K562 (cell line): ENCODE measurements around the gene AHCYL2. TPM values are rescaled to one million over a fixed set of nuclear protein-coding genes. Genes with fewer than 3 reads are reported as not detected.
A peak's percentile ranks its signal among the peaks of the same experiment; 100 is the strongest.

Experiments used
- ATAC-seq: fragments of 200-7000 bp; cut with Tn5 transposase; 3 replicates; pipeline ENCODE4 v1.9.1; 2020; ENCODE audit warnings: moderate library complexity
- BruUV-seq: library from RNA; stranded (reverse); fragments of 400-500 nt; replicated peaks from 2 replicates; lab custom pipeline; 2021; lab: Mats Ljungman, UMichigan
- CTCF ChIA-PET: fragments of 300-600 bp; formaldehyde crosslinking; extraction: SDS; loops from one replicate; lab custom pipeline; 2021; ENCODE audit warnings: low intra/inter-chr PET ratio; lab: Yijun Ruan, JAX
- POLR2A ChIA-PET: fragments of 300-600, 350-650 bp; sonication (Branson Sonifier 250); formaldehyde crosslinking; extraction: SDS; loops from one replicate; lab custom pipeline; 2021; ENCODE audit warnings: antibody characterized with exemption, inconsistent platforms; lab: Yijun Ruan, JAX
- DNase-seq, 4 experiments: peaks; one replicate each; pipeline versions ENCODE4 v3.0.0 to v3.0.0-alpha.2; 2011 to 2018; ENCODE audit warnings: low spot score in 3 of 4, mixed read lengths in 3 of 4; ENCODE audit errors: extremely low read depth in 1 of 4
- FAIRE-seq: peaks from 2 replicates; lab custom pipeline; 2011; peaks lifted over from hg19 to GRCh38; lab: Jason Lieb, UNC
- H2AFZ ChIP-seq: 2 replicates; pipeline ENCODE4 v1.6.0; 2011; ENCODE audit warnings: low read depth, low read length, control low read depth, inconsistent platforms
- H3K27ac ChIP-seq: fragments of 200-600 bp; 3 replicates; pipeline ENCODE4 v1.8.0; 2011; ENCODE audit warnings: low read depth, mild to moderate bottlenecking, control low read depth, inconsistent platforms, low read length, moderate library complexity, mixed read lengths; ENCODE audit errors: extremely low read depth
- H3K27me3 ChIP-seq, 2 experiments: fragments of 300-600 bp in 1 of 2; 2 replicates in 1 of 2; 3 replicates in 1 of 2; pipeline versions ENCODE4 v1.6.0 to v1.8.0; 2011; ENCODE audit warnings: inconsistent platforms in 2 of 2, low read length in 2 of 2, mild to moderate bottlenecking in 1 of 2, mixed read lengths in 1 of 2, moderate library complexity in 1 of 2; ENCODE audit not compliant: control insufficient read depth in 2 of 2, insufficient read depth in 2 of 2
- H3K36me3 ChIP-seq: fragments of 300-600 bp; 3 replicates; pipeline ENCODE4 v1.8.0; 2011; ENCODE audit warnings: mild to moderate bottlenecking, low read length, inconsistent platforms; ENCODE audit not compliant: control insufficient read depth, insufficient read depth
- H3K4me1 ChIP-seq, 2 experiments: fragments of 200-600 bp in 1 of 2; replicated peaks in 1 of 2; 2 replicates in 1 of 2; 3 replicates in 1 of 2; pipeline versions ENCODE4 v1.5.1 to v1.8.0; 2011; ENCODE audit warnings: inconsistent platforms in 2 of 2, low read length in 2 of 2, mild to moderate bottlenecking in 1 of 2, mixed read lengths in 1 of 2, moderate library complexity in 1 of 2; ENCODE audit not compliant: control insufficient read depth in 2 of 2, insufficient read depth in 2 of 2
- H3K4me2 ChIP-seq: 2 replicates; pipeline ENCODE4 v1.6.1; 2011; ENCODE audit warnings: low read length, control low read depth, inconsistent platforms, mixed read lengths; ENCODE audit not compliant: insufficient read depth
- H3K4me3 ChIP-seq: fragments of 200-600 bp; sonication (generic), shearing (Covaris generic); 2 replicates; pipeline ENCODE4 v1.5.1; 2016; ENCODE audit warnings: control low read depth, inconsistent platforms
- H3K79me2 ChIP-seq: fragments of 200-600 bp; 3 replicates; pipeline ENCODE4 v1.8.0; 2011; ENCODE audit warnings: low read length, inconsistent platforms; ENCODE audit not compliant: control insufficient read depth, insufficient read depth
- H3K9ac ChIP-seq, 2 experiments: 2 replicates each; pipeline versions ENCODE4 v1.6.0 to v1.6.1; 2011; ENCODE audit warnings: low read depth in 2 of 2, low read length in 2 of 2, control low read depth in 1 of 2, inconsistent platforms in 1 of 2, mild to moderate bottlenecking in 1 of 2, mixed read lengths in 1 of 2; ENCODE audit not compliant: insufficient read depth in 1 of 2
- H3K9me1 ChIP-seq: one replicate; pipeline ENCODE4 v1.6.0; 2011; ENCODE audit warnings: inconsistent platforms, mild to moderate bottlenecking, low read length, moderate library complexity; ENCODE audit not compliant: control insufficient read depth, insufficient read depth
- H3K9me3 ChIP-seq: replicated peaks from 2 replicates; pipeline ENCODE4 v1.5.1; 2011; ENCODE audit warnings: low read depth, low read length, inconsistent platforms; ENCODE audit not compliant: control insufficient read depth, insufficient read depth
- H4K20me1 ChIP-seq: replicated peaks from 2 replicates; pipeline ENCODE4 v1.6.1; 2011; ENCODE audit warnings: low read length, inconsistent platforms, mixed read lengths; ENCODE audit not compliant: control insufficient read depth, insufficient read depth
- CBX3 ChIP-seq, 2 experiments: IDR thresholded peaks; 1 replicate in 1 of 2; 2 replicates in 1 of 2; pipeline ENCODE4 v1.6.1; 2012; ENCODE audit warnings: inconsistent platforms in 2 of 2, low read length in 2 of 2, borderline replicate concordance in 1 of 2, control low read depth in 1 of 2
- CEBPG ChIP-seq, 3 experiments: fragments of 200-800 bp in 1 of 3; sonication (Bioruptor generic) in 1 of 3; sonication (generic) in 1 of 3; formaldehyde crosslinking in 1 of 3; IDR thresholded peaks in 2 of 3; conservative IDR thresholded peaks in 1 of 3; 2 replicates each; pipeline versions ENCODE4 v1.6.1 to v1.8.0; 2016 to 2022; ENCODE audit warnings: missing compliant biosample characterization in 2 of 3, missing genetic modification characterization in 2 of 3, mild to moderate bottlenecking in 1 of 3, missing genetic modification reagents in 1 of 3
- FOXJ2 ChIP-seq: fragments of 200-800 bp; sonication (Bioruptor generic); IDR thresholded peaks from 2 replicates; pipeline ENCODE4 v1.6.1; 2016; ENCODE audit warnings: missing genetic modification characterization, missing compliant biosample characterization
- PHF8 ChIP-seq: fragments of 200-600 bp; sonication (generic); IDR thresholded peaks from 2 replicates; pipeline ENCODE4 v1.6.1; 2012; ENCODE audit warnings: mixed run types, mild to moderate bottlenecking, inconsistent platforms, low read length, moderate library complexity, borderline replicate concordance
- SOX6 ChIP-seq: fragments of 450-650 bp; IDR thresholded peaks from 2 replicates; pipeline ENCODE4 v1.6.1; 2014; ENCODE audit warnings: mild to moderate bottlenecking
- ZNF263 ChIP-seq: sonication (generic); formaldehyde crosslinking; IDR thresholded peaks from 2 replicates; pipeline ENCODE4 v1.8.0; 2022; ENCODE audit warnings: mild to moderate bottlenecking, missing genetic modification reagents, borderline replicate concordance
- WGBS: fragments of 100-300 bp; shearing (Covaris generic); methylation state at CpG from one replicate; pipeline ENCODE4 v1.1.6; 2016; ENCODE audit warnings: low coverage, mixed read lengths; ENCODE audit not compliant: insufficient coverage; ENCODE audit errors: missing lambda C conversion rate; 5-methylcytosine and 5-hydroxymethylcytosine counted together
- in situ Hi-C: fragments of 300-500 bp; cut with MboI; formaldehyde crosslinking; loops from 4 replicates; pipeline ENCODE4 v1.15.0; 2018; ENCODE audit warnings: inconsistent platforms, mixed read lengths
- intact Hi-C: fragments of 100-400 bp; cut with micrococcal nuclease; formaldehyde crosslinking; loops from 2 replicates; pipeline ENCODE4 v1.14.2; 2022
- polyA plus RNA-seq, 8 experiments: library from polyadenylated mRNA; depleted of rRNA in 4 of 8; stranded (reverse) in 5 of 8; unstranded in 3 of 8; fragments of >200 nt; fragmentation: Nextera tagmentation in 2 of 8; fragmentation: Illumina TruSeq in 1 of 8; extraction: Ambion mirVana in 2 of 8; extraction: Trizol in 1 of 8; gene quantifications; 2 replicates each; pipeline versions ENCODE4 v1.2.1 to v1.2.3, GENCODE V29; 2011 to 2014; ENCODE audit warnings: inconsistent platforms in 1 of 8, missing spikeins in 1 of 8
- total RNA-seq, 7 experiments: library from RNA; depleted of rRNA in 6 of 7; stranded (reverse); fragments of >200 nt in 6 of 7; fragmentation: Illumina TruSeq in 2 of 7; extraction: Trizol in 2 of 7; gene quantifications; 2 replicates each; pipeline versions ENCODE4 v1.2.1 to v1.2.3, GENCODE V29; 2011 to 2021; ENCODE audit warnings: low replicate concordance in 1 of 7
- TF ChIP-seq, protein P1 (sequence below): sonication (generic); formaldehyde crosslinking; IDR thresholded peaks from 2 replicates; pipeline ENCODE4 v1.8.1; 2023; ENCODE audit warnings: mild to moderate bottlenecking, missing genetic modification reagents
- TF ChIP-seq, protein P2 (sequence below): fragments of 250-450 bp; sonication (Bioruptor Pico); IDR thresholded peaks from 2 replicates; pipeline ENCODE4 v1.4.0; 2020

Gene AHCYL2
- total and polyA plus RNA-seq, 9 of the 15 experiments (the other 6 are each of a cell fraction or from before 2014, with no cell fraction given), result 0.93 to 10.5 (median 5.2) TPM

DNA sequence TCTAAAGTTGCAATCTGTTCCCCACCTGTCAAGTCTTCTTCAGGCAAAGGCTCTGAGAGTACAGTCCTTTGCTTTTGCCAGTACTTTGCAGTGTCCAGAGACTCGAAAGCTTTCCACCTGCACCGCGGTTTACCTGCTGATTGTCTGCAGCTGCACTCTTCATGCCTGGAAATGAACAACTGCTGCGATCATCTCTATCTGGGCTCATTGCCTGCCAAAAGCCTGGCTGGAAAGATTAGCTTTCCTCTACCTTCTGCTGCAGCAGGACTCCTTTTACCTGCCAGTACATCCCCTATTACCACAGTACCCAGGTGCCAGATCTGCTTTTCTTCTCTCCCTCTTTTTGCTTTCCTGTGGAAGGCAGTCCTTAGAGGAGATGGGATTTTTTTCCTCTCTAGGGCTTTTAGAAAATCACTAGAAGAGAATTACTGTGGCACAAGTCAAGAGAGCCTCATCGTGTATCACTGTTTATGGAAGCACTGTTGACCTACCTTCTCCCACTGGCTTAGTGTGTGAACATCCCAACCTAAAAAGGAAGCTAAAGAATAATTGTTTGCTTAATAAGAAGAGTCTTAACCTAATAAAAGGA, 211.6 kb downstream of the AHCYL2 start:
- H3K9me3 ChIP-seq, result no peaks in the 10 kb centered on the region
- ChIA-PET POLR2A (interaction anchor here (0.6 to 4.8 kb wide), 6 partner anchors 9 to 683 kb away, joined by 3 to 44 read pairs (median 4); no protein-coding TSS in a partner anchor), CTCF (no interaction called here)
- peak overlapping the region; percentile 43; the same call in 1 of the 3 replicates for H3K27ac ChIP-seq
- 3% methylated on average over 5 of the region's 5 CpGs for WGBS
- no peak overlapping the region for H2AFZ ChIP-seq
- no peaks in the 10 kb centered on the region for H4K20me1 ChIP-seq
- BruUV-seq, result no TSS peak
- H3K4me1 ChIP-seq, result peaks cover 44 to 69% of the 10 kb centered on the region in 2 experiments
- H3K27me3 ChIP-seq, result no peaks in the 10 kb centered on the region
- peaks cover 37% of the 10 kb centered on the region for H3K36me3 ChIP-seq
- ATAC-seq (peak; percentile 5), DNase-seq (peak in 2 of 4 experiments; percentile 56 to 77), FAIRE-seq (peak; percentile 52)
- intact Hi-C loops (loop anchor here (5.0 kb wide), 1 partner anchor 521 kb away; no protein-coding TSS in a partner anchor), in situ Hi-C loops (no loop called here)
- H3K9ac ChIP-seq, result peak overlapping the region; percentile 23 to 53; a peak in 2 of 4 replicates
- no peaks in the 10 kb centered on the region for H3K9me1 ChIP-seq
- H3K79me2 ChIP-seq, result peaks cover 64% of the 10 kb centered on the region
- peak overlapping the region; percentile 86 for H3K4me2 ChIP-seq
- H3K4me3 ChIP-seq, result peak overlapping the region; percentile 60
- TF ChIP-seq, protein P1, sequence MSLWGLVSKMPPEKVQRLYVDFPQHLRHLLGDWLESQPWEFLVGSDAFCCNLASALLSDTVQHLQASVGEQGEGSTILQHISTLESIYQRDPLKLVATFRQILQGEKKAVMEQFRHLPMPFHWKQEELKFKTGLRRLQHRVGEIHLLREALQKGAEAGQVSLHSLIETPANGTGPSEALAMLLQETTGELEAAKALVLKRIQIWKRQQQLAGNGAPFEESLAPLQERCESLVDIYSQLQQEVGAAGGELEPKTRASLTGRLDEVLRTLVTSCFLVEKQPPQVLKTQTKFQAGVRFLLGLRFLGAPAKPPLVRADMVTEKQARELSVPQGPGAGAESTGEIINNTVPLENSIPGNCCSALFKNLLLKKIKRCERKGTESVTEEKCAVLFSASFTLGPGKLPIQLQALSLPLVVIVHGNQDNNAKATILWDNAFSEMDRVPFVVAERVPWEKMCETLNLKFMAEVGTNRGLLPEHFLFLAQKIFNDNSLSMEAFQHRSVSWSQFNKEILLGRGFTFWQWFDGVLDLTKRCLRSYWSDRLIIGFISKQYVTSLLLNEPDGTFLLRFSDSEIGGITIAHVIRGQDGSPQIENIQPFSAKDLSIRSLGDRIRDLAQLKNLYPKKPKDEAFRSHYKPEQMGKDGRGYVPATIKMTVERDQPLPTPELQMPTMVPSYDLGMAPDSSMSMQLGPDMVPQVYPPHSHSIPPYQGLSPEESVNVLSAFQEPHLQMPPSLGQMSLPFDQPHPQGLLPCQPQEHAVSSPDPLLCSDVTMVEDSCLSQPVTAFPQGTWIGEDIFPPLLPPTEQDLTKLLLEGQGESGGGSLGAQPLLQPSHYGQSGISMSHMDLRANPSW (CRISPR knock-in tag), result 0 out of 2 replicates have a peak, but pooled peaks have one; percentile 64
- peak; percentile 17; the same call in 1 of the 2 replicates for TF ChIP-seq PHF8
- peak; percentile 84 for TF ChIP-seq SOX6
- TF ChIP-seq FOXJ2 (tag), result no peak
- peak; percentile 33; the same call in 1 of the 2 replicates for TF ChIP-seq ZNF263 (CRISPR knock-in tag)
- TF ChIP-seq, protein P2, sequence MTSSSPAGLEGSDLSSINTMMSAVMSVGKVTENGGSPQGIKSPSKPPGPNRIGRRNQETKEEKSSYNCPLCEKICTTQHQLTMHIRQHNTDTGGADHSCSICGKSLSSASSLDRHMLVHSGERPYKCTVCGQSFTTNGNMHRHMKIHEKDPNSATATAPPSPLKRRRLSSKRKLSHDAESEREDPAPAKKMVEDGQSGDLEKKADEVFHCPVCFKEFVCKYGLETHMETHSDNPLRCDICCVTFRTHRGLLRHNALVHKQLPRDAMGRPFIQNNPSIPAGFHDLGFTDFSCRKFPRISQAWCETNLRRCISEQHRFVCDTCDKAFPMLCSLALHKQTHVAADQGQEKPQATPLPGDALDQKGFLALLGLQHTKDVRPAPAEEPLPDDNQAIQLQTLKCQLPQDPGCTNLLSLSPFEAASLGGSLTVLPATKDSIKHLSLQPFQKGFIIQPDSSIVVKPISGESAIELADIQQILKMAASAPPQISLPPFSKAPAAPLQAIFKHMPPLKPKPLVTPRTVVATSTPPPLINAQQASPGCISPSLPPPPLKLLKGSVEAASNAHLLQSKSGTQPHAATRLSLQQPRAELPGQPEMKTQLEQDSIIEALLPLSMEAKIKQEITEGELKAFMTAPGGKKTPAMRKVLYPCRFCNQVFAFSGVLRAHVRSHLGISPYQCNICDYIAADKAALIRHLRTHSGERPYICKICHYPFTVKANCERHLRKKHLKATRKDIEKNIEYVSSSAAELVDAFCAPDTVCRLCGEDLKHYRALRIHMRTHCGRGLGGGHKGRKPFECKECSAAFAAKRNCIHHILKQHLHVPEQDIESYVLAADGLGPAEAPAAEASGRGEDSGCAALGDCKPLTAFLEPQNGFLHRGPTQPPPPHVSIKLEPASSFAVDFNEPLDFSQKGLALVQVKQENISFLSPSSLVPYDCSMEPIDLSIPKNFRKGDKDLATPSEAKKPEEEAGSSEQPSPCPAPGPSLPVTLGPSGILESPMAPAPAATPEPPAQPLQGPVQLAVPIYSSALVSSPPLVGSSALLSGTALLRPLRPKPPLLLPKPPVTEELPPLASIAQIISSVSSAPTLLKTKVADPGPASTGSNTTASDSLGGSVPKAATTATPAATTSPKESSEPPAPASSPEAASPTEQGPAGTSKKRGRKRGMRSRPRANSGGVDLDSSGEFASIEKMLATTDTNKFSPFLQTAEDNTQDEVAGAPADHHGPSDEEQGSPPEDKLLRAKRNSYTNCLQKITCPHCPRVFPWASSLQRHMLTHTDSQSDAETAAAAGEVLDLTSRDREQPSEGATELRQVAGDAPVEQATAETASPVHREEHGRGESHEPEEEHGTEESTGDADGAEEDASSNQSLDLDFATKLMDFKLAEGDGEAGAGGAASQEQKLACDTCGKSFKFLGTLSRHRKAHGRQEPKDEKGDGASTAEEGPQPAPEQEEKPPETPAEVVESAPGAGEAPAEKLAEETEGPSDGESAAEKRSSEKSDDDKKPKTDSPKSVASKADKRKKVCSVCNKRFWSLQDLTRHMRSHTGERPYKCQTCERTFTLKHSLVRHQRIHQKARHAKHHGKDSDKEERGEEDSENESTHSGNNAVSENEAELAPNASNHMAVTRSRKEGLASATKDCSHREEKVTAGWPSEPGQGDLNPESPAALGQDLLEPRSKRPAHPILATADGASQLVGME (CRISPR knock-in tag), result no peak
- 0 out of 2 replicates have a peak, but pooled peaks have one; percentile 9 for TF ChIP-seq CEBPG (CRISPR knock-in tag; IDR thresholded peaks at IDR 0.05)
- TF ChIP-seq CEBPG (tag; conservative IDR thresholded peaks at IDR 0.05 in 1 of 2, IDR thresholded peaks at IDR 0.05 in 1 of 2), result no peak
- TF ChIP-seq CBX3 (IDR thresholded peaks at IDR 0.05; ENCODE audit: borderline replicate concordance in 1 of 2, low read length in 2 of 2), result peak in 1 of 2 experiments; percentile 43; a peak in 1 of 3 replicates
